Epithelial cell of esophagus (primary cell): Measurements from ENCODE around the gene KXD1.
"Not testable (repeated sequence)": the region's sequence is repeated elsewhere in the genome, so short reads cannot be mapped to it uniquely, and the experiment has no call there.

Experiments used
- DNase-seq: peaks from one replicate; pipeline ENCODE4 v3.0.0; 2010; ENCODE audit warnings: low read depth
- H3K4me3 ChIP-seq: 2 replicates; pipeline ENCODE4 v1.5.1; 2011; ENCODE audit warnings: mild to moderate bottlenecking, low read length, control low read depth
- TF ChIP-seq, protein P1 (sequence below): IDR thresholded peaks from 2 replicates; pipeline ENCODE4 v1.5.1; 2011; ENCODE audit warnings: low read depth, mild to moderate bottlenecking, low read length, control low read depth, inconsistent platforms; ENCODE audit not compliant: insufficient read depth; ENCODE audit errors: missing control alignments

The KXD1 gene

DNA sequence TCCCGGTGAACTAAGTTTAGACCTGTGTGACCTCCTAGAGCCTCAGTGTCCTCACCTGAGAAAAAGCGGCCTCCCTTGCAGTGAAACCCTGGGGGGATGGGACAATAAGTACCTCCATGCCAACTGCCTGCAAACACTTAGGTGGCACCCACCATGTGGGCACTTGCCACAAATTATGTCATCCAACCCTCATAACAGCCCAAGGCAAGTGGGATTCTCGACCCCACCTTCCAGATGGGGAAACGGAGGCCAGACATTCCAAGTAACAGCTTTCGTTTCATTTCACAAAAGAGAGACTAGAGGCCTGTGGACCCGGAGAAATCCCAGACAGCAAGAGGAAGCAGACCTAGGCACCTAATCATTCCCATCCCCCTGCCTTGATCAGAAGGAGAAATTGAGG lies 37.8 kb downstream of the KXD1 start:
- TF ChIP-seq, protein P1, sequence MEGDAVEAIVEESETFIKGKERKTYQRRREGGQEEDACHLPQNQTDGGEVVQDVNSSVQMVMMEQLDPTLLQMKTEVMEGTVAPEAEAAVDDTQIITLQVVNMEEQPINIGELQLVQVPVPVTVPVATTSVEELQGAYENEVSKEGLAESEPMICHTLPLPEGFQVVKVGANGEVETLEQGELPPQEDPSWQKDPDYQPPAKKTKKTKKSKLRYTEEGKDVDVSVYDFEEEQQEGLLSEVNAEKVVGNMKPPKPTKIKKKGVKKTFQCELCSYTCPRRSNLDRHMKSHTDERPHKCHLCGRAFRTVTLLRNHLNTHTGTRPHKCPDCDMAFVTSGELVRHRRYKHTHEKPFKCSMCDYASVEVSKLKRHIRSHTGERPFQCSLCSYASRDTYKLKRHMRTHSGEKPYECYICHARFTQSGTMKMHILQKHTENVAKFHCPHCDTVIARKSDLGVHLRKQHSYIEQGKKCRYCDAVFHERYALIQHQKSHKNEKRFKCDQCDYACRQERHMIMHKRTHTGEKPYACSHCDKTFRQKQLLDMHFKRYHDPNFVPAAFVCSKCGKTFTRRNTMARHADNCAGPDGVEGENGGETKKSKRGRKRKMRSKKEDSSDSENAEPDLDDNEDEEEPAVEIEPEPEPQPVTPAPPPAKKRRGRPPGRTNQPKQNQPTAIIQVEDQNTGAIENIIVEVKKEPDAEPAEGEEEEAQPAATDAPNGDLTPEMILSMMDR, result no peak
- H3K4me3 ChIP-seq, result no peak overlapping the region
- no peak for DNase-seq

DNA sequence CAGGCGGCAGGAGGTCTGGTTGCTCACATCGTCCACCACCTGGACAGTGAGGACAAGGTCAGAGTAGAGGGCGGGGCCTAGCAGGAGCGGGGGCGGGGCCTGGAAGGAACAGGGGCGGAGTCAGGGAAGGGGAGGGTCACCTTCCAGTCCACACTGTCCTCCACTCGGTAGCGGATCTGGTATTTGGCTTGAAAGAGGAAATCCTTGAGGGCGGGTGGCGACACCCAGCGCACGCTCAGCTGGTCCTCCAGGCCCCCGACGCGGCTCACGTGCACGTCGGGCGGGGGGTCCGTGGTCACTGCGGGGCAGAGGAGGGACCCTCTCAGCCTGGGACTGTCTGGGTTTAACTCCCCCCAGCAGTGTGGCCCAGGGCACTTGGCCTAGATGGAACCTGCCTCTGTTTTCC lies 39.1 kb downstream of the KXD1 start:
- TF ChIP-seq, protein P1, result no peak
- no peak for DNase-seq
- H3K4me3 ChIP-seq, result no peak overlapping the region

GRCh38 chr19:18597809-18598660 lies 40.4 kb downstream of the KXD1 start:
- no peak for DNase-seq
- TF ChIP-seq, protein P1, result no peak
- H3K4me3 ChIP-seq, result no peak overlapping the region

GRCh38 chr19:18599485-18599884 lies 41.8 kb downstream of the KXD1 start:
- TF ChIP-seq, protein P1, result no peak
- no peak overlapping the region for H3K4me3 ChIP-seq
- DNase-seq, result no peak

DNA sequence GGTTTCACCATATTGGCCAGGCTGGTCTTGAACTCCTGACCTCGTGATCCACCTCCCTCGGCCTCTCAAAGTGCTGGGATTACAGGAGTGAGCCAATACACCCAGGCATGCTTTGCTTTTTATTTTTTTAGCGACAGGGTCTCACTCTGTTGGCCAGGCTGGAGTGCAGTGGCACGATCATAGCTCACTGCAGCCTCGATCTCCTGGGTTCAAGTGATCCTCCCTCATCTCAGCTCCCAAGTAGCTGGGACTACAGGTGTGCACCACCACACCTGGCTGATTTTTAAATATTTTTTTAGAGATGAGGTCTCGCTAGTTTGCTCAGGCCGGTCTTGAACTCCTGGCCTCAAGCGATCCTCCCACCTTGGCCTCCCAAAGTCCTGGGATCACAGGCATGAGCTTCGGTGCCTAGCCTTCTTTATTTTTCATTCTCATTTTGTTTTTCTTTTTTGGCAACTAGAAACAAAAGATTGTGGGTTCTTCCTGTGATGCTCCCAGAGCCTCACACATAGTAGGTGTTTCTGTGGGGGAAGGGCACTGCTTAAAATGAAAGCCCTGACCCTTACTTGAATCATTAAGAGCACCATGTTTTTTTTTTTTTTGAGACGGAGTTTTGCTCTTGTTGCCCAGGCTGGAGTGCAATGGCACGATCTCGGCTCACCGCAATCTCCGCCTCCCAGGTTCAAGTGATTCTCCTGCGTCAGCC lies 43.2 kb downstream of the KXD1 start:
- DNase-seq, H3K4me3 ChIP-seq: not testable (repeated sequence)

DNA sequence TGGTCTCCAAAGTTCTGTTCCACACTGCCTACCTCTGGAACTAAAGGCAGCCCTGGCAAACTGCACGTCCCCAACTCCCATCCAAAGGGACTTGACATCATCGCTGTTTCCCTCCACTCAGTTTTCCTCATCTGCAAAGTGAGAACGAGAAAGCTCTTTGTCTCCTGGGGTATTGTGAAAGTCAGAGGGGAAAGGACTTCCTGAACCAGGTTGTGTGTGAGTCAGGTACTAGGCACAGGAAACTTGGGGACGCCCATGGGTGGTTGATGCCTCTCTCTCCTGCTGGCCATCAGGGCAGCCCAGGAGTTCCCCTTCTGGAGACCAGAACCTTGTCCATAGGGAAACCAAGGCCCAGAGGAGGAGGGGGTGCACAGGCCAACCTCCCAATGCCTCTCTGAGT lies 44.2 kb downstream of the KXD1 start:
- TF ChIP-seq, protein P1, result no peak
- no peak overlapping the region for H3K4me3 ChIP-seq
- peak; percentile 58 for DNase-seq

DNA sequence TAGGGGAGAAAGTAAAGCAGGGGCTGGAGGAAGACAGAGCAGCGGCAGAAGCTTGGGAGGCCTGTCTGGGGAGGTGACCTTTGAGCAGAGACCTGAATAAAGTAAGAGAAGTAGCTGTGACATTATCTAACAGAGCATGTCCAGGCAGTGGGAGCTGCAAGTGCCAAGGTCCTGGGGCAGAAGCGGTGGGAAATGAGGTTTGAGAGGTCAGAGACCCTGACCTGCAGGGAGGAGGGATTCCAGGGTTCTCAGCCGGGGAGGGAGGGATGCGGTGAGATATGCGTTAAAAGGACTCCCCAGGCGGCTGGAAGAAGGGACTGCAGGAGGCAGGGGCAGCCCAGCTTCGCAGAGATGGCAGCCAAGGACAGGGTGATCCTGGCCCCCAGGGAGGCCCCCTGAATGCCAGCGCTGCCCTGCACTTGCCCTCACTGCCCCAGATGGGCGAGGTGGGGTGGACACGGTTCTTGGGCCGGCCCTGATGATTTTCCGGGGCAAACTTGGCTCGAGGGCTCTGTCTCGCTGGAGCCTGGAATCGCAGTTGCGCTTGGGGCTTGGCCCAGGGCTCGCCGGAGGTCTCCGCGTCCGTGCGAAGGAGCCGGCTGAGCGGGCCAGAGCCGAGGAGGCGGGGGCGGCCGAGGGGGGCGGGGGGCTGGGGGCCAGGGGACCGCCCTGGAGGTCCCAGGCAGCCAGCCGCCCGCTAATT lies 45.7 kb downstream of the KXD1 start:
- no peak for DNase-seq
- TF ChIP-seq, protein P1, result no peak

More for the DNA sequence above, 45.7 kb downstream of the KXD1 start:
- H3K4me3 ChIP-seq, result no peak overlapping the region
